Body of pancreas (tissue), 4 donors: ENCODE results near the gene ACOX3. TPM values are rescaled to one million over a fixed set of nuclear protein-coding genes. Genes with fewer than 3 reads are reported as not detected.
A peak's percentile ranks its signal among the peaks of the same experiment; 100 is the strongest.

Experiments used
- ATAC-seq: fragments of 150-250 bp; one replicate; pipeline ENCODE4 v1.9.1; 2016
- DNase-seq, 4 donors: peaks; one replicate each; pipeline ENCODE4 v3.0.0-alpha.2; 2019
- H3K27ac ChIP-seq, 4 donors: fragments of 200-600 bp; sonication (generic); 1 replicate in 3 of 4; 2 replicates in 1 of 4; pipeline versions ENCODE4 v1.5.1 to v1.6.1; 2016 to 2019; ENCODE audit warnings: mild to moderate bottlenecking in 1 of 4, mixed read lengths in 1 of 4, moderate library complexity in 1 of 4
- H3K27me3 ChIP-seq, 2 donors: fragments of 200-600 bp; sonication (generic); one replicate each; pipeline ENCODE4 v1.6.0; 2016; ENCODE audit warnings: mild to moderate bottlenecking in 1 of 2
- H3K36me3 ChIP-seq, 2 donors: fragments of 200-600 bp; sonication (generic); replicated peaks in 1 of 2; 2 replicates each; pipeline ENCODE4 v1.5.1; 2016; ENCODE audit warnings: low read depth in 2 of 2; ENCODE audit not compliant: insufficient read depth in 1 of 2
- H3K4me1 ChIP-seq: fragments of 200-600 bp; sonication (generic); one replicate; pipeline ENCODE4 v1.6.0; 2016
- H3K4me3 ChIP-seq, 2 donors: fragments of 200-600 bp; sonication (generic); 1 replicate in 1 of 2; 2 replicates in 1 of 2; pipeline ENCODE4 v1.5.1; 2016 to 2019
- H3K9me3 ChIP-seq, 3 donors: fragments of 200-600 bp; sonication (generic); 1 replicate in 2 of 3; 2 replicates in 1 of 3; pipeline ENCODE4 v1.5.1; 2016
- POLR2A ChIP-seq, 3 donors: fragments of 450-650 bp; IDR thresholded peaks; one replicate each; pipeline ENCODE4 v1.6.1; 2016; ENCODE audit warnings: antibody characterized with exemption in 3 of 3, mild to moderate bottlenecking in 2 of 3
- WGBS, 2 donors: methylation state at CpG; one replicate each; pipeline ENCODE4 v1.1.5; 2017; 5-methylcytosine and 5-hydroxymethylcytosine counted together
- intact Hi-C: fragments of 100-400 bp; cut with DNase I; formaldehyde crosslinking; loops from one replicate; pipeline ENCODE4 v1.15.1; 2023
- total RNA-seq, 2 donors: library from RNA; depleted of rRNA; stranded (reverse); fragments of >200 nt; gene quantifications; one replicate each; pipeline ENCODE4 v1.1.0, GENCODE V29; 2016
- TF ChIP-seq, protein P1 (sequence below), 7 experiments: fragments of 450-650 bp in 4 of 7; fragments of 200-600 bp in 3 of 7; sonication (generic) in 3 of 7; IDR thresholded peaks; one replicate each; pipeline ENCODE4 v1.5.1; 2016 to 2019; ENCODE audit warnings: antibody characterized with exemption in 7 of 7

ACOX3 gene
- total RNA-seq, 2 donors from 2014 or later: 18.4 to 23.4 TPM

DNA sequence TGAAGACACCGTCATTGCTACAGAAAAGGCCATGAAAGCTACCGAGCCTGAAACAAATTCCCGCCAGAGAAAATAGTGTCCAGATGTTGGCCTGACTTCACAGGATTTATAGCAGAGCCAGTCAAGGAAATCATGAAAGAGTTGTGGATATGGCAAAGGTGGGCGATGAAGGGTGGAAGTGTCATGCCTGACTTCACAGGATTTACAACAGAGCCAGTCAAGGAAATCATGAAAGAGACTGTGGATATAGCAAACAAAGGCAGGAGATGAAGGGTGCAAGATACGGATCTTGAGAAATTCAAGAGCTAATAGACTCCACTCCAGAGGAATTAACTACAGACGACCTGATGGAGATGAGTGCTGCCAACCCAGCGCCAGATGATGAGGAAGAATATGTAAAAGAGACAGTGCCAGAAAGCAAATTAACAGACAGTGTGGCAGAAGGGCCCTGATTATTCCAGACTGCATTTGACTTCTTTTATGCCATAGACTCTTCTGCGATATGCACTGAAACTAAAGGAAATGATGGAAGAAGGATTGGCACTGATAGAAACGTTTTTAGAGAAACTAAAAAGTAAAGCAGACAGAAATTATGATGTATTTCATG, 17.2 kb upstream of the ACOX3 start:
- H3K4me1 ChIP-seq: peaks cover 7% of the 10 kb centered on the region
- H3K36me3 ChIP-seq: peaks cover 0 to 27% of the 10 kb centered on the region in 2 donors
- no peaks in the 10 kb centered on the region for H3K27me3 ChIP-seq
- DNase-seq (no peak), ATAC-seq (no peak)
- TF ChIP-seq, protein P1, sequence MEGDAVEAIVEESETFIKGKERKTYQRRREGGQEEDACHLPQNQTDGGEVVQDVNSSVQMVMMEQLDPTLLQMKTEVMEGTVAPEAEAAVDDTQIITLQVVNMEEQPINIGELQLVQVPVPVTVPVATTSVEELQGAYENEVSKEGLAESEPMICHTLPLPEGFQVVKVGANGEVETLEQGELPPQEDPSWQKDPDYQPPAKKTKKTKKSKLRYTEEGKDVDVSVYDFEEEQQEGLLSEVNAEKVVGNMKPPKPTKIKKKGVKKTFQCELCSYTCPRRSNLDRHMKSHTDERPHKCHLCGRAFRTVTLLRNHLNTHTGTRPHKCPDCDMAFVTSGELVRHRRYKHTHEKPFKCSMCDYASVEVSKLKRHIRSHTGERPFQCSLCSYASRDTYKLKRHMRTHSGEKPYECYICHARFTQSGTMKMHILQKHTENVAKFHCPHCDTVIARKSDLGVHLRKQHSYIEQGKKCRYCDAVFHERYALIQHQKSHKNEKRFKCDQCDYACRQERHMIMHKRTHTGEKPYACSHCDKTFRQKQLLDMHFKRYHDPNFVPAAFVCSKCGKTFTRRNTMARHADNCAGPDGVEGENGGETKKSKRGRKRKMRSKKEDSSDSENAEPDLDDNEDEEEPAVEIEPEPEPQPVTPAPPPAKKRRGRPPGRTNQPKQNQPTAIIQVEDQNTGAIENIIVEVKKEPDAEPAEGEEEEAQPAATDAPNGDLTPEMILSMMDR (IDR thresholded peaks at IDR 0.05): no peak
- TF ChIP-seq POLR2A (IDR thresholded peaks at IDR 0.05): no peak
- no peak overlapping the region for H3K27ac ChIP-seq
- WGBS, 2 donors: 78 to 81% methylated on average over 9 of the region's 9 CpGs
- H3K9me3 ChIP-seq: no peaks in the 10 kb centered on the region
- H3K4me3 ChIP-seq: no peak overlapping the region
- intact Hi-C loops: no loop called here

DNA sequence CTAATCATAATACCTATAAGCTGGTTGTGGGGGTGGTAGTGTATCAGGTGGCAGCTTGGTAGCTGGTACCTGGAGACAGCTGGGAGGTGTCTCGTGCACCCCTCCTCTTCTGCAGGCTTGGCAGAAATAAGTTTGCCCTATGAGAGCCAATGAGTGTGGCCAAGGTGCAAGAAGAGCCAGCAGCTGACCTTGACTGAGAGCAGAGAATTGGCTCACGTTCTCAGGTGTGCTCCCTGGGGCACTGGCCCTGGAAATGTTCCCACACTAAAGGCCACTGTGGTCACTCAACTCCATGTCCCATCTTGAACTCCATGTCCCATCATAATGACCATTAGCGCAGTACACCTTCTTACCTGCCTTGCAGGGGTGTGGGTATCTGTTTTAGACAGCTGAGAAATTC, 13.4 kb upstream of the ACOX3 start:
- H3K4me1 ChIP-seq: peaks cover 7% of the 10 kb centered on the region
- no peaks in the 10 kb centered on the region for H3K27me3 ChIP-seq
- peaks cover 0 to 26% of the 10 kb centered on the region in 2 donors for H3K36me3 ChIP-seq
- H3K9me3 ChIP-seq: no peaks in the 10 kb centered on the region
- TF ChIP-seq, protein P1 (IDR thresholded peaks at IDR 0.05): no peak
- no peak for TF ChIP-seq POLR2A (IDR thresholded peaks at IDR 0.05)
- ATAC-seq: peak; percentile 36
- H3K27ac ChIP-seq: no peak overlapping the region
- WGBS, 2 donors: 49 to 51% methylated on average over 3 of the region's 3 CpGs
- intact Hi-C loops: no loop called here
- H3K4me3 ChIP-seq: no peak overlapping the region
- DNase-seq: peak in 1 of 4 donors; percentile 24

DNA sequence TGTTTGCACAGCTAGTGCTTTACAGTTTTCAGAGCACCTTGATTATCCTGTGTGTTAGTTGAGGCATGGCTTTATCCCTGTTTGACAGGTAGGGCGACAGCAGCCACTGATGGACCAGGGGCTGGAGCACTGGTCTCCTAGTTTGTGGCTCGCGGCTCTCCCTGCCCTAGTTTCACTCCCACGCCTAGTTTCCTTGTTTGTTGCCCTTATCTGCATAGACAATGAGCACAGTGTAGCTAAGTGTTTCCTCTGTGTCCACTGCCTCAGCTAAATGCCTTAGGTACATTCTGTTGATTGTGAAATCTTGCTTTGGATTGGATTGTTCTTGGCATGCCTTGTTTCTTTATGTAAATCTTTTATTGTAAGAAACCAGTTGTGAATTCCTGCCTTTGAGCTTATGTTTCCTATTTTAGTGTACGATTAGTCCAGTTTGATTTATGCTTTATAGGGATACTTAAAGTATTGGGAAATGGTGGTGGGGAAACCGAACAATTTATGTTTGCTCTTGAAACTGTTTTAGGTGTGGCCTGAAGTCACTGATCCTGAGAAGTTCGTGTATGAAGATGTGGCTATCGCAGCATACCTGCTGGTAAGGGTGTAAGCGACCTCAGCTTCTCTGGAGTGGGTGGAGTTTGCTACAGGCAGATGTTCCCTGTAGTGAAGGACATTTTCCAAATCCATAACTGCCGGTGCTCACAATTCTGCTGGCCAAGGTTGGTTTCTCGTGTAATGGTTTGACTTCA, 11.1 kb upstream of the ACOX3 start:
- intact Hi-C loops: no loop called here
- H3K9me3 ChIP-seq: no peaks in the 10 kb centered on the region
- peak; percentile 80 for ATAC-seq
- H3K27ac ChIP-seq: peak overlapping the region in 2 of 4 donors; percentile 58
- peak in 1 of 4 donors; percentile 46 for DNase-seq
- 62 to 74% methylated on average over 10 to 11 of the region's 11 CpGs for WGBS, 2 donors
- H3K27me3 ChIP-seq: no peaks in the 10 kb centered on the region
- peak in 2 of 3 donors; percentile 16 to 25 for TF ChIP-seq POLR2A (IDR thresholded peaks at IDR 0.05)
- TF ChIP-seq, protein P1 (IDR thresholded peaks at IDR 0.05): no peak
- H3K4me3 ChIP-seq: no peak overlapping the region
- peaks cover 0 to 26% of the 10 kb centered on the region in 2 donors for H3K36me3 ChIP-seq
- peaks cover 7% of the 10 kb centered on the region for H3K4me1 ChIP-seq

DNA sequence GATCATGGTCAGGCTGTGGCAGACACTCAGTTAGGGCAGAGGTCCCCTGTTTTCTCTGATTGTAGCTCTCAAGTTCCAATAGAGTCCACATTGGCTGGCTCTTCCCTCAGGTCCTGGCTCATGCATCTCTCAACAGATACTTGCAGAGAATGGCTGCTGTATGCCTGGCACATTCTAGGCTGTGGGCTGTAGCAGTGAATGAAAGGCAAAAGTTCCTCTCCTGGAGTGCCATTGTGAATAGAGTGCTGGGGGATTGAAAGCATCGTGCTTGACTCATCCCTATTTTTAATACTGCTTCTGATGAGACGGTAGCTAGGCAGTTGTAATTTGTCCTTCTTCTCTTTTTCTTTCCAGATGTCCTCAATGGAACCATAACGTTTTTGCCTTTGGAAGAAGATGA, 5.6 kb upstream of the ACOX3 start:
- no peaks in the 10 kb centered on the region for H3K9me3 ChIP-seq

More for the DNA sequence above, 5.6 kb upstream of the ACOX3 start:
- intact Hi-C loops: no loop called here
- DNase-seq: no peak
- TF ChIP-seq, protein P1 (IDR thresholded peaks at IDR 0.05): no peak
- TF ChIP-seq POLR2A (IDR thresholded peaks at IDR 0.05): no peak
- Histone ChIP-seq H3K4me3 (no peak overlapping the region), H3K27me3 (no peaks in the 10 kb centered on the region), H3K4me1 (peaks cover 32% of the 10 kb centered on the region), H3K36me3 (no peaks in the 10 kb centered on the region), H3K27ac (no peak overlapping the region)
- WGBS, 2 donors: 62 to 69% methylated on average over 3 of the region's 3 CpGs
- ATAC-seq: no peak
